Measurements from ENCODE around the gene SOWAHC.
"Not testable (repeated sequence)": the region's sequence is repeated elsewhere in the genome, so short reads cannot be mapped to it uniquely, and the experiment has no call there.

The SOWAHC gene

GRCh38 chr2:109613922-109614714, at the start of gene SOWAHC, which contains the start of gene SEPTIN10:
TSS of gene SOWAHC (plus strand) at chr2:109614364. CDS start at chr2:109614490, 126 bp downstream.
TSS of gene SEPTIN10 (minus strand) at chr2:109613966. CDS start at chr2:109613827, 139 bp downstream.
- H3K9me3 ChIP-seq (ENCODE audit: insufficient read depth, low read length) = no peaks in the 10 kb centered on the region
- no peaks in the 10 kb centered on the region for H3K9me2 ChIP-seq (replicated peaks; ENCODE audit: insufficient read depth, low read length)
- H3K9ac ChIP-seq (ENCODE audit: low read length) = no peak within 1 kb of the TSS
- no peak within 1 kb of the TSS for H3K4me2 ChIP-seq (ENCODE audit: low read depth, low read length, poor library complexity, severe bottlenecking)
- no peaks in the 10 kb centered on the region for H3K27me3 ChIP-seq (ENCODE audit: low read length)
- no peak within 1 kb of the TSS for H3K4me3 ChIP-seq (ENCODE audit: insufficient read depth, low read length, poor library complexity, severe bottlenecking)
- H2AFZ ChIP-seq (ENCODE audit: low read depth, low read length, severe bottlenecking) = no peak within 1 kb of the TSS
- no peaks in the 10 kb centered on the region for H3F3A ChIP-seq (ENCODE audit: insufficient read depth)
- no peaks in the 10 kb centered on the region for H3K36me3 ChIP-seq (ENCODE audit: low read length)
- H3K27ac ChIP-seq (ENCODE audit: low read depth, low read length) = no peak within 1 kb of the TSS
- H3K79me2 ChIP-seq (ENCODE audit: insufficient read depth, low read length) = no peaks in the 10 kb centered on the region
- no peak for TF ChIP-seq EZH2phosphoT487 (conservative IDR thresholded peaks at IDR 0.05; ENCODE audit: low read length)
- no peak for TF ChIP-seq CTCF (IDR thresholded peaks at IDR 0.05; ENCODE audit: insufficient read depth, low read length, poor library complexity, severe bottlenecking)
- no peaks in the 10 kb centered on the region for H4K20me1 ChIP-seq (ENCODE audit: low read depth, low read length)

GRCh38 chr2:109575373-109575772, 38.8 kb upstream of the SOWAHC start:
- H3K4me3 ChIP-seq (ENCODE audit: insufficient read depth, low read length, poor library complexity, severe bottlenecking) = no peak overlapping the region
- H4K20me1 ChIP-seq (ENCODE audit: low read depth, low read length) = no peaks in the 10 kb centered on the region
- TF ChIP-seq EZH2phosphoT487 (conservative IDR thresholded peaks at IDR 0.05; ENCODE audit: low read length) (no peak), CTCF (IDR thresholded peaks at IDR 0.05; ENCODE audit: insufficient read depth, low read length, poor library complexity, severe bottlenecking) (no peak)

GRCh38 chr2:109577630-109578029, 36.5 kb upstream of the SOWAHC start:
- not testable (repeated sequence) for H3K9me2 ChIP-seq (replicated peaks; ENCODE audit: insufficient read depth, low read length); H3K36me3 ChIP-seq (ENCODE audit: low read length); H3K27ac ChIP-seq (ENCODE audit: low read depth, low read length); H3K4me3 ChIP-seq (ENCODE audit: insufficient read depth, low read length, poor library complexity, severe bottlenecking); H3K27me3 ChIP-seq (ENCODE audit: low read length); H3F3A ChIP-seq (ENCODE audit: insufficient read depth); H4K20me1 ChIP-seq (ENCODE audit: low read depth, low read length); H3K9ac ChIP-seq (ENCODE audit: low read length); H2AFZ ChIP-seq (ENCODE audit: low read depth, low read length, severe bottlenecking); H3K4me2 ChIP-seq (ENCODE audit: low read depth, low read length, poor library complexity, severe bottlenecking); H3K79me2 ChIP-seq (ENCODE audit: insufficient read depth, low read length); H3K9me3 ChIP-seq (ENCODE audit: insufficient read depth, low read length)

More at GRCh38 chr2:109575373-109575772, 38.8 kb upstream of the SOWAHC start:
- H3K9ac ChIP-seq (ENCODE audit: low read length) = no peak overlapping the region
- H3F3A ChIP-seq (ENCODE audit: insufficient read depth) = no peaks in the 10 kb centered on the region
- no peaks in the 10 kb centered on the region for H3K36me3 ChIP-seq (ENCODE audit: low read length)
- H3K27ac ChIP-seq (ENCODE audit: low read depth, low read length) = no peak overlapping the region
- no peaks in the 10 kb centered on the region for H3K79me2 ChIP-seq (ENCODE audit: insufficient read depth, low read length)
- H3K9me3 ChIP-seq (ENCODE audit: insufficient read depth, low read length) = no peaks in the 10 kb centered on the region
- no peak overlapping the region for H3K4me2 ChIP-seq (ENCODE audit: low read depth, low read length, poor library complexity, severe bottlenecking)
- no peaks in the 10 kb centered on the region for H3K9me2 ChIP-seq (replicated peaks; ENCODE audit: insufficient read depth, low read length)
- no peak overlapping the region for H2AFZ ChIP-seq (ENCODE audit: low read depth, low read length, severe bottlenecking)
- no peaks in the 10 kb centered on the region for H3K27me3 ChIP-seq (ENCODE audit: low read length)

All from SU-DHL-6 (cell line).